Esophagus (tissue), 2 donors: ENCODE results near the gene SAMD9L. TPM values are rescaled to one million over a fixed set of nuclear protein-coding genes. Genes with fewer than 3 reads are reported as not detected.
"Not testable (repeated sequence)": the region's sequence is repeated elsewhere in the genome, so short reads cannot be mapped to it uniquely, and the experiment has no call there.

ENCODE experiments used
- H3K27ac ChIP-seq, 2 donors: one replicate each; pipeline ENCODE4 v1.5.1; 2013; ENCODE audit warnings: low read depth in 2 of 2, mild to moderate bottlenecking in 2 of 2, inconsistent platforms in 1 of 2, low read length in 1 of 2, moderate library complexity in 1 of 2
- H3K27me3 ChIP-seq, 2 donors: one replicate each; pipeline ENCODE4 v1.6.1; 2013; ENCODE audit warnings: low read length in 2 of 2, control low read depth in 1 of 2, mild to moderate bottlenecking in 1 of 2; ENCODE audit not compliant: insufficient read depth in 2 of 2, control insufficient read depth in 1 of 2
- H3K36me3 ChIP-seq, 2 donors: one replicate each; pipeline ENCODE4 v1.6.1; 2013; ENCODE audit warnings: low read length in 1 of 2; ENCODE audit not compliant: control insufficient read depth in 2 of 2, insufficient read depth in 2 of 2
- H3K4me1 ChIP-seq, 2 donors: one replicate each; pipeline ENCODE4 v1.6.1; 2013; ENCODE audit warnings: low read length in 1 of 2; ENCODE audit not compliant: control insufficient read depth in 2 of 2, insufficient read depth in 2 of 2
- H3K4me3 ChIP-seq, 2 donors: one replicate each; pipeline ENCODE4 v1.5.1; 2013; ENCODE audit warnings: low read length in 2 of 2, mild to moderate bottlenecking in 2 of 2, low read depth in 1 of 2, moderate library complexity in 1 of 2
- H3K9me3 ChIP-seq, 2 donors: one replicate each; pipeline ENCODE4 v1.6.1; 2013; ENCODE audit warnings: mild to moderate bottlenecking in 2 of 2, low read depth in 1 of 2, low read length in 1 of 2, moderate library complexity in 1 of 2; ENCODE audit not compliant: control insufficient read depth in 2 of 2, insufficient read depth in 1 of 2
- WGBS, 2 donors: extraction: QIAGEN DNeasy Blood & Tissue Kit; methylation state at CpG; one replicate each; pipeline ENCODE4 v1.1.7; 2013; 5-methylcytosine and 5-hydroxymethylcytosine counted together
- polyA plus RNA-seq, 2 donors: library from polyadenylated mRNA; stranded (reverse); fragments of 200-250 nt; gene quantifications; one replicate each; pipeline ENCODE4 v1.2.3, GENCODE V29; 2013
- donor health status: healthy with polysubstance abuse.
- donor health status: Bipolar disorder and iron deficiency.

SAMD9L gene
- polyA plus RNA-seq, 2 donors = 2.5 to 4.0 TPM

GRCh38 chr7:93147363-93147762 is 822 bp downstream of the SAMD9L start:
- no peaks in the 10 kb centered on the region for H3K4me1 ChIP-seq

GRCh38 chr7:93146472-93147141 is 1.6 kb downstream of the SAMD9L start:
- WGBS, 2 donors = 61 to 64% methylated on average over 5 of the region's 5 CpGs
- Histone ChIP-seq H3K4me1 (no peaks in the 10 kb centered on the region), H3K27me3 (no peaks in the 10 kb centered on the region), H3K36me3 (peaks cover 9 to 11% of the 10 kb centered on the region in 2 donors), H3K27ac (peak overlapping the region in 1 of 2 donors; percentile 31), H3K4me3 (peak overlapping the region in 1 of 2 donors; percentile 45), H3K9me3 (no peaks in the 10 kb centered on the region)

More at GRCh38 chr7:93147363-93147762, 822 bp downstream of the SAMD9L start:
- WGBS, 2 donors = 5 to 12% methylated on average over 3 of the region's 3 CpGs
- Histone ChIP-seq H3K4me3 (peak overlapping the region; percentile 38 to 45), H3K36me3 (peaks cover 6 to 11% of the 10 kb centered on the region in 2 donors), H3K9me3 (no peaks in the 10 kb centered on the region), H3K27me3 (no peaks in the 10 kb centered on the region), H3K27ac (peak overlapping the region in 1 of 2 donors; percentile 22)

- no peaks in the 10 kb centered on the region for H3K27me3 ChIP-seq
- H3K27ac ChIP-seq = no peak overlapping the region
- H3K36me3 ChIP-seq = peaks cover 10 to 11% of the 10 kb centered on the region in 2 donors
- H3K9me3 ChIP-seq = no peaks in the 10 kb centered on the region
- WGBS, 2 donors = 29 to 35% methylated on average over 1 of the region's 1 CpG
- H3K4me1 ChIP-seq = no peaks in the 10 kb centered on the region
- H3K4me3 ChIP-seq = no peak overlapping the region
Observed at GRCh38 chr7:93146036-93146435, 2.1 kb downstream of the SAMD9L start.

GRCh38 chr7:93145354-93145753 is 2.8 kb downstream of the SAMD9L start:
- Histone ChIP-seq H3K27ac (no peak overlapping the region), H3K9me3 (no peaks in the 10 kb centered on the region), H3K4me3 (no peak overlapping the region), H3K4me1 (no peaks in the 10 kb centered on the region), H3K27me3 (no peaks in the 10 kb centered on the region), H3K36me3 (peaks cover 10 to 11% of the 10 kb centered on the region in 2 donors)
- 51 to 59% methylated on average over 3 of the region's 3 CpGs for WGBS, 2 donors

GRCh38 chr7:93142127-93142526 is 6.1 kb downstream of the SAMD9L start:
- WGBS, 2 donors = 77 to 78% methylated on average over 1 of the region's 1 CpG
- Histone ChIP-seq H3K4me1 (no peaks in the 10 kb centered on the region), H3K4me3 (no peak overlapping the region), H3K36me3 (peaks cover 13 to 21% of the 10 kb centered on the region in 2 donors), H3K27ac (no peak overlapping the region), H3K27me3 (no peaks in the 10 kb centered on the region), H3K9me3 (peaks cover 3 to 10% of the 10 kb centered on the region in 2 donors)

GRCh38 chr7:93140582-93141191 is 7.5 kb downstream of the SAMD9L start:
- Histone ChIP-seq H3K4me1 (no peaks in the 10 kb centered on the region), H3K9me3 (peaks cover 3 to 10% of the 10 kb centered on the region in 2 donors), H3K27ac (no peak overlapping the region), H3K36me3 (peaks cover 13 to 23% of the 10 kb centered on the region in 2 donors), H3K27me3 (no peaks in the 10 kb centered on the region), H3K4me3 (no peak overlapping the region)
- WGBS, 2 donors = 92 to 94% methylated on average over 3 of the region's 3 CpGs

GRCh38 chr7:93138576-93138975 is 9.6 kb downstream of the SAMD9L start:
- Histone ChIP-seq H3K27ac (no peak overlapping the region), H3K27me3 (no peaks in the 10 kb centered on the region), H3K4me1 (no peaks in the 10 kb centered on the region), H3K9me3 (peaks cover 3 to 10% of the 10 kb centered on the region in 2 donors), H3K4me3 (no peak overlapping the region), H3K36me3 (peaks cover 9 to 19% of the 10 kb centered on the region in 2 donors)
- WGBS, 2 donors = 92 to 97% methylated on average over 4 of the region's 4 CpGs

GRCh38 chr7:93133005-93133404 is 15.2 kb downstream of the SAMD9L start:
- H3K27ac ChIP-seq = no peak overlapping the region
- H3K36me3 ChIP-seq = peaks cover 0 to 5% of the 10 kb centered on the region in 2 donors
- H3K9me3 ChIP-seq = peaks cover 0 to 3% of the 10 kb centered on the region in 2 donors
- no peaks in the 10 kb centered on the region for H3K27me3 ChIP-seq
- H3K4me1 ChIP-seq = no peaks in the 10 kb centered on the region
- H3K4me3 ChIP-seq = no peak overlapping the region
- WGBS, 2 donors = 90 to 92% methylated on average over 1 of the region's 1 CpG

GRCh38 chr7:93132216-93132615 is 16.0 kb downstream of the SAMD9L start:
- Histone ChIP-seq H3K4me3 (no peak overlapping the region), H3K36me3 (peaks cover 0 to 2% of the 10 kb centered on the region in 2 donors), H3K27me3 (no peaks in the 10 kb centered on the region), H3K4me1 (no peaks in the 10 kb centered on the region), H3K9me3 (no peaks in the 10 kb centered on the region), H3K27ac (no peak overlapping the region)
- WGBS, 2 donors = 91% methylated on average over 3 of the region's 3 CpGs

- WGBS, 2 donors = 94 to 98% methylated on average over 1 of the region's 1 CpG
- H3K9me3 ChIP-seq, H3K27ac ChIP-seq, H3K4me3 ChIP-seq, H3K36me3 ChIP-seq, H3K4me1 ChIP-seq, H3K27me3 ChIP-seq: not testable (repeated sequence)
Observed at GRCh38 chr7:93126954-93127353, 21.2 kb downstream of the SAMD9L start.
